SK-N-SH (cell line): Measurements from ENCODE around the gene SPTBN5. TPM values are rescaled to one million over a fixed set of nuclear protein-coding genes. Genes with fewer than 3 reads are reported as not detected.

ENCODE experiments used
- CTCF ChIA-PET: fragments of 300-600, 350-600 bp; formaldehyde crosslinking; extraction: SDS; loops from one replicate; lab custom pipeline; 2021; lab: Yijun Ruan, JAX
- POLR2A ChIA-PET: fragments of 350-600 bp; sonication (Branson Sonifier 250); formaldehyde crosslinking; extraction: SDS; loops from one replicate; lab custom pipeline; 2020; ENCODE audit warnings: antibody characterized with exemption, inconsistent platforms; lab: Yijun Ruan, JAX
- DNase-seq: peaks from one replicate; pipeline ENCODE4 v3.0.0; 2012
- H2AFZ ChIP-seq: fragments of 200-600 bp; sonication (generic); 2 replicates; pipeline ENCODE4 v1.8.1; 2016; ENCODE audit warnings: antibody characterized with exemption, mild to moderate bottlenecking, low read depth
- H3F3A ChIP-seq: fragments of 200-600 bp; sonication (generic); replicated peaks from 2 replicates; pipeline ENCODE3; 2016; ENCODE audit warnings: antibody characterized with exemption, mild to moderate bottlenecking; ENCODE audit not compliant: insufficient read depth
- H3K27ac ChIP-seq, 2 experiments: fragments of 200-500 bp in 1 of 2; fragments of 200-600 bp in 1 of 2; sonication (Bioruptor generic) in 1 of 2; sonication (generic), shearing (Covaris generic) in 1 of 2; 2 replicates each; pipeline versions ENCODE4 v1.5.1 to v1.6.1; 2014 to 2016; ENCODE audit warnings: low read depth in 2 of 2, inconsistent platforms in 1 of 2, low read length in 1 of 2, mild to moderate bottlenecking in 1 of 2, mixed read lengths in 1 of 2
- H3K27me3 ChIP-seq: fragments of 200-600 bp; sonication (generic), shearing (Covaris generic); 2 replicates; pipeline ENCODE4 v1.6.1; 2016; ENCODE audit warnings: mixed run types; ENCODE audit not compliant: insufficient read depth
- H3K36me3 ChIP-seq, 2 experiments: fragments of 200-500 bp in 1 of 2; fragments of 200-600 bp in 1 of 2; sonication (Bioruptor generic) in 1 of 2; sonication (generic) in 1 of 2; replicated peaks in 1 of 2; 2 replicates each; pipeline versions ENCODE3 to v1.5.1; 2014 to 2016; ENCODE audit warnings: low read length in 1 of 2, mild to moderate bottlenecking in 1 of 2; ENCODE audit not compliant: insufficient read depth in 2 of 2, control insufficient read depth in 1 of 2
- H3K4me1 ChIP-seq, 2 experiments: fragments of 200-500 bp in 1 of 2; fragments of 200-600 bp in 1 of 2; sonication (Bioruptor generic) in 1 of 2; sonication (generic), shearing (Covaris generic) in 1 of 2; 2 replicates each; pipeline versions ENCODE4 v1.5.1 to v1.6.1; 2014 to 2016; ENCODE audit warnings: low read depth in 1 of 2, low read length in 1 of 2, mixed run types in 1 of 2; ENCODE audit not compliant: insufficient read depth in 2 of 2, control insufficient read depth in 1 of 2
- H3K4me2 ChIP-seq: fragments of 200-600 bp; sonication (generic), shearing (Covaris generic); 2 replicates; pipeline ENCODE4 v1.6.1; 2017; ENCODE audit warnings: mixed run types
- H3K4me3 ChIP-seq, 2 experiments: fragments of 200-500 bp in 1 of 2; fragments of 200-600 bp in 1 of 2; sonication (Bioruptor generic) in 1 of 2; sonication (generic), shearing (Covaris generic) in 1 of 2; 2 replicates each; pipeline versions ENCODE4 v1.5.1 to v1.8.1; 2014 to 2016; ENCODE audit warnings: low read depth in 2 of 2, inconsistent platforms in 1 of 2, low read length in 1 of 2, mild to moderate bottlenecking in 1 of 2, mixed read lengths in 1 of 2, moderate library complexity in 1 of 2
- H3K79me2 ChIP-seq: fragments of 200-600 bp; sonication (generic); 2 replicates; pipeline ENCODE4 v1.8.1; 2017; ENCODE audit warnings: mild to moderate bottlenecking; ENCODE audit not compliant: insufficient read depth
- H3K9ac ChIP-seq: fragments of 200-600 bp; sonication (generic); 2 replicates; pipeline ENCODE4 v1.6.1; 2017; ENCODE audit warnings: mixed run types
- H3K9me2 ChIP-seq: fragments of 200-600 bp; sonication (generic); 2 replicates; pipeline ENCODE4 v1.6.1; 2017; ENCODE audit warnings: mixed run types
- H3K9me3 ChIP-seq: fragments of 200-600 bp; sonication (generic); 2 replicates; pipeline ENCODE4 v1.6.1; 2017; ENCODE audit warnings: mixed run types, mild to moderate bottlenecking, moderate library complexity
- H4K20me1 ChIP-seq: fragments of 200-600 bp; sonication (generic); 2 replicates; pipeline ENCODE4 v1.6.1; 2017; ENCODE audit warnings: mild to moderate bottlenecking, mixed run types; ENCODE audit not compliant: insufficient read depth
- EZH2phosphoT487 ChIP-seq: fragments of 200-600 bp; sonication (generic); IDR thresholded peaks from 2 replicates; pipeline ENCODE4 v1.6.1; 2017; ENCODE audit warnings: low read depth, mixed run types, mild to moderate bottlenecking, antibody characterized with exemption, moderate library complexity, borderline replicate concordance
- FOXJ3 ChIP-seq: sonication (generic); formaldehyde crosslinking; IDR thresholded peaks from 2 replicates; pipeline ENCODE4 v1.5.1; 2020; ENCODE audit warnings: mild to moderate bottlenecking, missing genetic modification reagents
- FOXM1 ChIP-seq: IDR thresholded peaks from 2 replicates; pipeline ENCODE4 v1.4.0; 2012; ENCODE audit warnings: low read depth, mild to moderate bottlenecking
- GATA2 ChIP-seq: sonication (generic); formaldehyde crosslinking; IDR thresholded peaks from 2 replicates; pipeline ENCODE4 v1.5.0; 2020; ENCODE audit warnings: mild to moderate bottlenecking, missing genetic modification reagents
- POLR2AphosphoS5 ChIP-seq: IDR thresholded peaks from 2 replicates; pipeline ENCODE4 v1.6.1; 2012; ENCODE audit warnings: low read depth, low read length
- RAD21 ChIP-seq: IDR thresholded peaks from 2 replicates; pipeline ENCODE4 v1.6.1; 2012; ENCODE audit warnings: mild to moderate bottlenecking, low read length
- SMC3 ChIP-seq: IDR thresholded peaks from 2 replicates; pipeline ENCODE4 v1.6.1; 2012; ENCODE audit warnings: low read depth, low read length, improper control_type of control experiment
- TCF12 ChIP-seq: IDR thresholded peaks from 2 replicates; pipeline ENCODE4 v1.4.0; 2012
- WGBS: methylation state at CpG from one replicate; pipeline ENCODE4 v1.1.6; 2017; ENCODE audit warnings: low lambda C conversion rate; 5-methylcytosine and 5-hydroxymethylcytosine counted together
- polyA plus RNA-seq, 3 experiments: library from polyadenylated mRNA; depleted of rRNA; stranded (reverse); fragments of >200 nt; gene quantifications; 2 replicates each; pipeline ENCODE4 v1.2.3, GENCODE V29; 2012
- TF ChIP-seq, protein P1 (sequence below): IDR thresholded peaks from 2 replicates; pipeline ENCODE4 v1.6.1; 2012; ENCODE audit warnings: mild to moderate bottlenecking, low read depth, low read length, moderate library complexity
- TF ChIP-seq, protein P2 (sequence below): IDR thresholded peaks from 2 replicates; pipeline ENCODE4 v1.4.0; 2012; ENCODE audit warnings: low read depth

The SPTBN5 gene
- polyA plus RNA-seq, 1 of the 3 experiments (the other 2 are of a cell fraction): 0.23 TPM

DNA sequence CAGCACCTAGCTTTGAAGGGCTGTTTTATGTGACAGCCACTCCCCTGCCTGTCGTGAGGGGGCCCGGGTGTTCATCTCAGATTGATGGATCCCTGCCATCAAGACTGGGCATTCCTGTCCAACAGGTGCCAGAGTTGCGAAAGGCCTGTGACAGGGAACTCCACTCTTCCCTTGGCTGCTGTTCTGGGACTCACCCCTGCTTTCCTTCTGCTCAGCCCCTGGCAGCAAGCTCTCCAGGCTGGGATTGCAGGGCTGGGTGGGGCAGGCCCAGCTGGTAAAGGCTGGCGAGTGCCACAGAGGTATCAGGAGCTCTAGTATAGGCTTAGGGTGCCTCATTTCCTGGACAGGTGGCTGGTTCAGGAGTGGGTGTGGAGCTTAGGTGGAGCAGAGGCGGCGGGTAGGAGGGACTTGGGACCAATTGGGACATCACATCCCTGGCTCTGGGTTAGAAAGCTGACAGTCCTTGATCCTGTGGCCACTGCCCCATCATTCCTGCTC lies 55.4 kb downstream of the SPTBN5 start, which contains the start of gene PLA2G4B (continued):
- TF ChIP-seq, protein P1, sequence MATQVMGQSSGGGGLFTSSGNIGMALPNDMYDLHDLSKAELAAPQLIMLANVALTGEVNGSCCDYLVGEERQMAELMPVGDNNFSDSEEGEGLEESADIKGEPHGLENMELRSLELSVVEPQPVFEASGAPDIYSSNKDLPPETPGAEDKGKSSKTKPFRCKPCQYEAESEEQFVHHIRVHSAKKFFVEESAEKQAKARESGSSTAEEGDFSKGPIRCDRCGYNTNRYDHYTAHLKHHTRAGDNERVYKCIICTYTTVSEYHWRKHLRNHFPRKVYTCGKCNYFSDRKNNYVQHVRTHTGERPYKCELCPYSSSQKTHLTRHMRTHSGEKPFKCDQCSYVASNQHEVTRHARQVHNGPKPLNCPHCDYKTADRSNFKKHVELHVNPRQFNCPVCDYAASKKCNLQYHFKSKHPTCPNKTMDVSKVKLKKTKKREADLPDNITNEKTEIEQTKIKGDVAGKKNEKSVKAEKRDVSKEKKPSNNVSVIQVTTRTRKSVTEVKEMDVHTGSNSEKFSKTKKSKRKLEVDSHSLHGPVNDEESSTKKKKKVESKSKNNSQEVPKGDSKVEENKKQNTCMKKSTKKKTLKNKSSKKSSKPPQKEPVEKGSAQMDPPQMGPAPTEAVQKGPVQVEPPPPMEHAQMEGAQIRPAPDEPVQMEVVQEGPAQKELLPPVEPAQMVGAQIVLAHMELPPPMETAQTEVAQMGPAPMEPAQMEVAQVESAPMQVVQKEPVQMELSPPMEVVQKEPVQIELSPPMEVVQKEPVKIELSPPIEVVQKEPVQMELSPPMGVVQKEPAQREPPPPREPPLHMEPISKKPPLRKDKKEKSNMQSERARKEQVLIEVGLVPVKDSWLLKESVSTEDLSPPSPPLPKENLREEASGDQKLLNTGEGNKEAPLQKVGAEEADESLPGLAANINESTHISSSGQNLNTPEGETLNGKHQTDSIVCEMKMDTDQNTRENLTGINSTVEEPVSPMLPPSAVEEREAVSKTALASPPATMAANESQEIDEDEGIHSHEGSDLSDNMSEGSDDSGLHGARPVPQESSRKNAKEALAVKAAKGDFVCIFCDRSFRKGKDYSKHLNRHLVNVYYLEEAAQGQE: no peak

DNA sequence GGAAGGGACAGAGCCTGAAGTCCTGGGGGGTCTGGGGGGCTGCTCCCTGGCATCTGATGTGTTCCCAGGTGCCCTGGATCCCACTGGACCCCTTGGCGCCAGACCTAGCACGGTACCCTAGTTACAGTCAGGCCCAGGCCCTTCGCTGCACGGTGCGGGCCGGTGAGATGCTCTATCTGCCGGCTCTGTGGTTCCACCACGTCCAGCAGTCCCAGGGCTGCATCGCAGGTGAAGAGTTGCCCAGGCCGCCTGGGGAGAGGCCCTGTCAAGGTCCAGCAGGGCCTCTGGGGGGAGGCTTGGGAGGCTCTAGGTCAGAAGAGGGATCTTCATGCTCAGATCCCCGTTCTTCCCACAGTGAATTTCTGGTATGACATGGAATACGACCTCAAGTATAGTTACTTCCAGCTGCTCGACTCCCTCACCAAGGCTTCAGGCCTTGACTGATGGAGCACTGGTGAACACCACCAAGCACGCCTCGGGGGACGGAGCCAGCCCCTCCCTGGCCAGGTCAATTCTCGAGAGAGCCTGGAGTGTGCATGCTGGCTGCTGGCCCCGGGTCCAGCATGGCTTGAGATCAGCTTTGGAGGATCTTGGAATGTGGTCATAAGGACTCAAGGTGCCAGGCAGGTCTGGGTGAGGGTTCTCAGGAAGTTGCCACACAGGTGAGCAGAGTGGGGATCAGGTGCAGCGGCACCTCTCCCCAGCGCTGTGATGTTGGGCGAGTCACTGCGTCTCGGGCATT lies 57.0 kb downstream of the SPTBN5 start:
- Histone ChIP-seq H3K9me2 (no peaks in the 10 kb centered on the region), H3K4me3 (no peak overlapping the region), H2AFZ (no peak overlapping the region), H3F3A (no peaks in the 10 kb centered on the region), H3K9me3 (no peaks in the 10 kb centered on the region), H3K36me3 (peaks cover 0 to 7% of the 10 kb centered on the region in 2 experiments), H3K4me2 (no peak overlapping the region)
- DNase-seq: no peak
- CTCF ChIA-PET: interaction anchor here (1.5 kb wide), 1 partner anchor 14 kb away, joined by 5 read pairs; no protein-coding TSS in a partner anchor
- TF ChIP-seq, protein P2, sequence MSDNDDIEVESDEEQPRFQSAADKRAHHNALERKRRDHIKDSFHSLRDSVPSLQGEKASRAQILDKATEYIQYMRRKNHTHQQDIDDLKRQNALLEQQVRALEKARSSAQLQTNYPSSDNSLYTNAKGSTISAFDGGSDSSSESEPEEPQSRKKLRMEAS: no peak
- TF ChIP-seq EZH2phosphoT487 (no peak), FOXJ3 (CRISPR knock-in tag) (no peak), POLR2AphosphoS5 (no peak), TCF12 (no peak), FOXM1 (no peak), RAD21 (no peak), GATA2 (CRISPR knock-in tag) (no peak), SMC3 (no peak)
- TF ChIP-seq, protein P1: no peak
- TF ChIP-seq, all 33 proteins: peak for 0
- 94% methylated on average over 6 of the region's 23 CpGs for WGBS
- H3K27ac ChIP-seq: no peak overlapping the region
- H3K4me1 ChIP-seq: peaks cover 3 to 15% of the 10 kb centered on the region in 2 experiments; a peak in 2 of 4 replicates
- no peaks in the 10 kb centered on the region for H3K27me3 ChIP-seq
- H3K79me2 ChIP-seq: no peaks in the 10 kb centered on the region
- POLR2A ChIA-PET: no interaction called here
- H3K9ac ChIP-seq: no peak overlapping the region
- no peaks in the 10 kb centered on the region for H4K20me1 ChIP-seq
